Stimulated activated CD4-positive, alpha-beta T cell treated with anti-CD3 and anti-CD28 coated beads, Interleukin-15, amount 100 ng/mL, for 48 hours (primary cell): Measurements from ENCODE around the gene ABCB1.

ENCODE experiments used
- DNase-seq, 2 donors: peaks; one replicate each; pipeline ENCODE4 v3.0.0-alpha.2; 2020; ENCODE audit warnings: low read depth in 2 of 2

The ABCB1 gene

DNA sequence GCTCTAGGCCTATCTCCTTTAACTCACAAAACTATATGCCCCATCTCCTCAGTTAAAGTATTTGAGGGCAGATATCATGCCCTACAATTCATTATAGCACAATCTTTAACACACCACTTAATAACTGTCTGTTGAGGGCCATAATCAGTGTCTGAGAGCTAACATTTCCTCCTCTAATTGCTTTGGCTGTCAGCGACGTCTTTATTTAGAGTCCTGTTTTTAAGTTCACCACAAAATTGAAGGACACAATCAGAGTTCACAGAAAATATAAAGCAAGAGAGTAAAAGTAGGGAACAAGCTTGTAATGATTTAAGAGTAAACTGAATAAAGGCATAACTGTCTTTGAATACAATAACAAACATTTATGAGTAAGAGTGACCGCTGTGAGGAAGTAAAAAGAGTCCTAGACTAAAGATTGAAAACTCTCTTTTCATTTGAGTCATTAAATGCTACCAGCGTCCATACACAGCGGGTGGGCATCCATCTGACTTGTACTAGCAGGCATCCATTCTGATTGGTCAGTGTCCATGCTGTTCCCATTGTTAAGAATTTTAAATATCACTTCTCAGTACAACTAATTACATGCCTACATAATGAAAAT lies 86.8 kb downstream of the ABCB1 start:
- DNase-seq = no peak

GRCh38 chr7:87512906-87513305 lies 87.8 kb downstream of the ABCB1 start:
- no peak for DNase-seq

DNA sequence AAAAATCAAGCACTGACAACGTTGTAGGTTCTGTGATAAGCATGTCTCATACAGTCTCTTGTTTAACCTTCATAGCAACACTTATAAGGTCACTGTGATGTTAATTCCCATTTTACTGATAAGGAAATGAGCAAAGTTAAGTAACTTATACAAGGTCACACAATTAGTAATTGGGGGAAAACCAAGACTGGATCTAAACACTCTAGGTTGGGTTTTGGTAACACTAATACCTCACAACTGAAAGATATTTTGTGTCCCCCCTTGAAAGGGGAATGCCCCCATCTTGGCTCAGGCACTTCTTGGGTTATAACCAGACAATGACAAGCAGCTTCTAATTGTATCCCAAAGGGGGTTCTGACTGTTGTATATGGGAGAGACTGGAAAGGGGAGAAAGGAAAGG lies 89.2 kb downstream of the ABCB1 start:
- DNase-seq = no peak

GRCh38 chr7:87510411-87510875 lies 90.2 kb downstream of the ABCB1 start:
- DNase-seq = no peak

DNA sequence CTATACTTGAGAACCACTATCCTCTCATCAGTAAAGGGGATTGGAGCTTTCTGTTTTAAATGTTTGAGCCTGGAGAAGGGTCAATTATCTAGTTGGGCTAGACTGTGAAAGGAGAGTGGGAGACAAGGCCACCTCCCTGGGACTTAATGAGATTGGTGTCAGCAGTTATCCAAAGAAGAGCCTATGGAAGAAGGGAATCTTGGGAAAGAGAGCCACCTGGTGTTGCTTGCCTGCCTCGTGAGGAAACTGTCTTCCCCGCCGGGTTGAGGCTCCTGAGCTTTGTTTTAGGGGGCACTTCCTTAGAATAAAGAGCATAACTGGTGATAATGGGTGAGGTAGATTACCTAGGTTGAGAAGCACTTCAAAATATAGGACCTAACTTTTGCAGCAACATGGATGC lies 93.2 kb downstream of the ABCB1 start:
- no peak for DNase-seq

- DNase-seq = no peak
Observed at GRCh38 chr7:87506246-87507180, 94.2 kb downstream of the ABCB1 start.

- DNase-seq = no peak
Observed at GRCh38 chr7:87505557-87506245, 95.0 kb downstream of the ABCB1 start.

- no peak for DNase-seq
Observed at GRCh38 chr7:87505122-87505521, 95.6 kb downstream of the ABCB1 start.

GRCh38 chr7:87499494-87499893 lies 101.2 kb downstream of the ABCB1 start:
- no peak for DNase-seq

DNA sequence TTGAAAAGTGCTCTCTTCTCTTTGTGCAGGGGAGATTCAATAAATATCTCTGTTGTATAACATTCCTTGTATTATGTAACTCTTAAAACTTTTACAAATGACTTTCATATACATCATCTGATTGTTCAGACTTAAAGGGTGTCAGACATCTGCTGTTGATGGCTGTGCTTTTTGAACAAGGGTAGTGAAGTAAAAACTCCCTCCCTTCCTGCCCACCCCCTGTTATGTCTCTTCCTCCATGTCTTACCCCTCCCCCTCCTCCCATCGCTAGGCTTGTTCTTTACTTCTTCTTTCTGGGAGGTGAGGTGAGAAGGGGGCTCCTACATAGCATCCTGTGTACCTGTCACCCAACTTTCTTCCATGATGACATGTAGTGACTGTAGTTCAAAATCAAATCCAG lies 101.8 kb downstream of the ABCB1 start:
- no peak for DNase-seq

GRCh38 chr7:87497482-87497881 lies 103.2 kb downstream of the ABCB1 start:
- no peak for DNase-seq

- no peak for DNase-seq
Observed at GRCh38 chr7:87495366-87495765, 105.3 kb downstream of the ABCB1 start.

DNA sequence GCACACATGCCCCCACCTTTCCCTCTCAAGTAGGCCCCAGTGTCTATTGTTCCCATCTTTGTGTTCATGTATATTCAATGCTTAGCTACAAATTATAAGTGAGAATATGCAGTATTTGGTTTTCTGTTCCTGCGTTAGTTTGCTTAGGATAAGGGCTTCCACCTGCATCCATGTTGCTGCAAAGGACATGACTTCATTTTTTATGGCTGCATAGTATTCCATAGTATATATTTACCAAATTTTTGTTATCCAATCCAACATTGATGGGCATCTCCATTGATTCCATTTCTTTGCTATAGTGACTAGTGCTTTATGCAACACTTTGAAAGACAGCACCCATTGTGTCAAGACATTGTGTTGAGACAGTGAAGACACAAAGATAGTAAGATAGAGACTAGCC lies 106.2 kb downstream of the ABCB1 start:
- DNase-seq = no peak

GRCh38 chr7:87483131-87483530 lies 117.6 kb downstream of the ABCB1 start:
- no peak for DNase-seq

- no peak for DNase-seq
Observed at GRCh38 chr7:87482115-87482514, 118.6 kb downstream of the ABCB1 start.

DNA sequence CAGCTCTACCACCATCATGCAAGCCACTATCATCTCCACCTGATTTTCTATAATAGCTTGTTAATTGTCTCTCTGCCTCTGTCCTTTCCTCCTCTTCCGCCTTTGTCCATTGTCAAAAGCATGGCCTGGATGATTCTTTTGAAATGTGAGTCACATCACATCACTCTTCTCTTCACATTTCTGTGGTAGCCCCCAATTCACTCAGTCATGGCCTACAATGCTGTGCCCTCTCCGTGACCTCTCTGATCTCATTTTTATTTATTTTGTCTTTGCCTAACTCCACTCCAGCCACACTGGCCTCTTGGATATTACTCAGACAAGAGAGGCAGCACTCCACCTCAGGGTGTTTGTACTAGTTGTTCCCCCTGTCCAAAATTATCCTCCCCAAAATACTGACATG lies 120.3 kb downstream of the ABCB1 start:
- no peak for DNase-seq

- no peak for DNase-seq
Observed at GRCh38 chr7:87479951-87480350, 120.7 kb downstream of the ABCB1 start.

- DNase-seq = no peak
Observed at GRCh38 chr7:87476179-87476557, 124.5 kb downstream of the ABCB1 start.

DNA sequence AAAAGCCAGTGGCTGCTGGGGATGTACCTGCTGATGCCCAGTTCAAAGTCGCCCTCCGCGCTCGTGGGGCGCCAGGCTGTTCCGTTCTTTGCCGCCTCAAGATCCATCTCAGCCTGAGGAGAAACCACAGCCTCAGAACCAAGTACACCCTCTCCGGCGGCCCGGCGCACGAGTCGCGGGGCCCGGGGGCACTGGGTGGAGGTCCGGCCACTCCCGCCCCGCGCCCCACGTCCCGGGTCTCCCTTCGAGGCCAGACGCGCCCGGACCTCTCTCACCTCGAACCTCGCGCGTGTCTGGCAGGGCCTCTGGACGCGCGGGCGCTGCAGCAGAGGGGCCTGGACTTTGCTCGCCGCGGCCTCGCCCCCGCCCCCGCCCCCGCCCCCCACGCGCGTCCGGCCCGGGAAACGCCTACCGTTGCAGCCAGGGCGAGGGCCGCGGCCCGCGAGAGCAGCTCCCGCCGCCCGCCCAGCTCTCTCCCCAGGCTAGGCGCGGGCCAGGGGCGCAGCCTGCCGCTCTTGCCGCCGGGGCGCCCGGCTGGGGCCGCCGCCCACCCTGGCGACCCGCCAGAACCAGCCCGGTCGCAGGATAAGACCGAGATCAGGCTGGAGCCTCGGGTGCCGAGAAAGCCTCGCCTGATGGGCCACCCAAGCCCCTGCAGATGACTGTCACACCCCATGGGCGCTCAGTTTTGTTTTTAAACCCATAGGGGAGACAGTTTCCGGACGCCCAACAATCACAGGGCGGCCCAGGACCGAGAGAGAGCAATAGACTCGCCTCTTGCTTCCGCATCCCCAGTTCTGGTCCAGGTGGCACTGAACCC lies 125.1 kb downstream of the ABCB1 start, which contains the start of gene ABCB4:
Gene ABCB4, minus strand, starts transcription at position 322 of the 820 bp plus-strand sequence. Its CDS starts 215 bp downstream, at position 107.
- DNase-seq = no peak

- DNase-seq = no peak
Observed at GRCh38 chr7:87474533-87475358, 125.9 kb downstream of the ABCB1 start.

- DNase-seq = no peak
Observed at GRCh38 chr7:87473986-87474385, 126.7 kb downstream of the ABCB1 start.
